A549 (cell line): ENCODE results near the gene VPS50.

ENCODE experiments used
- EP300 ChIP-seq, 2 experiments: fragments of >200 bp; sonication (Bioruptor Twin); formaldehyde crosslinking; IDR thresholded peaks; 2 replicates in 1 of 2; 3 replicates in 1 of 2; pipeline ENCODE4 v1.6.1; 2016 to 2017
- POLR2AphosphoS2 ChIP-seq: conservative IDR thresholded peaks from 2 replicates; pipeline ENCODE4 v1.6.1; 2012; ENCODE audit warnings: low read length, improper control_type of control experiment, inconsistent platforms
- TF ChIP-seq, protein P1 (sequence below): fragments of 200-600 bp; sonication (generic); IDR thresholded peaks from 2 replicates; pipeline ENCODE4 v1.6.1; 2016; ENCODE audit warnings: antibody characterized with exemption, mild to moderate bottlenecking, moderate library complexity

DNA sequence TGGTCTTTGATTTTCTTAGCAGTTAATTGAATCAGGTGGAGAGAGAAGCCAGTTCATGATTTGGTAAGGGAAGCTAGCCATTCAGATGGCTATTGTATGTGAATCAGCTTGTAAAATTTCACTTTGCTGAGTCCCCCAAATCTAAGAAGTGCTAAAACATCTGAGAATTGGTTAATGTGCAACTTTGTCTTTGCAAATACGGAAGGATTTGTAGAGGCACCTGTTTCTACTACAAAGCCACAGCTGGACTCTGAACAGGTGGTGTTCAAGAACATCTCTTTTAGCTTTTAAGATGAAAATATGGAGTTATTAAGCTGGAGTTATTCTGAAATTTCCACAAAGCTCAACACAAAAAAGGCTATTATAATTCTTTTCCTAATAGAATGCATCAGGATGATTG lies 132.6 kb downstream of the VPS50 start:
- TF ChIP-seq, protein P1, sequence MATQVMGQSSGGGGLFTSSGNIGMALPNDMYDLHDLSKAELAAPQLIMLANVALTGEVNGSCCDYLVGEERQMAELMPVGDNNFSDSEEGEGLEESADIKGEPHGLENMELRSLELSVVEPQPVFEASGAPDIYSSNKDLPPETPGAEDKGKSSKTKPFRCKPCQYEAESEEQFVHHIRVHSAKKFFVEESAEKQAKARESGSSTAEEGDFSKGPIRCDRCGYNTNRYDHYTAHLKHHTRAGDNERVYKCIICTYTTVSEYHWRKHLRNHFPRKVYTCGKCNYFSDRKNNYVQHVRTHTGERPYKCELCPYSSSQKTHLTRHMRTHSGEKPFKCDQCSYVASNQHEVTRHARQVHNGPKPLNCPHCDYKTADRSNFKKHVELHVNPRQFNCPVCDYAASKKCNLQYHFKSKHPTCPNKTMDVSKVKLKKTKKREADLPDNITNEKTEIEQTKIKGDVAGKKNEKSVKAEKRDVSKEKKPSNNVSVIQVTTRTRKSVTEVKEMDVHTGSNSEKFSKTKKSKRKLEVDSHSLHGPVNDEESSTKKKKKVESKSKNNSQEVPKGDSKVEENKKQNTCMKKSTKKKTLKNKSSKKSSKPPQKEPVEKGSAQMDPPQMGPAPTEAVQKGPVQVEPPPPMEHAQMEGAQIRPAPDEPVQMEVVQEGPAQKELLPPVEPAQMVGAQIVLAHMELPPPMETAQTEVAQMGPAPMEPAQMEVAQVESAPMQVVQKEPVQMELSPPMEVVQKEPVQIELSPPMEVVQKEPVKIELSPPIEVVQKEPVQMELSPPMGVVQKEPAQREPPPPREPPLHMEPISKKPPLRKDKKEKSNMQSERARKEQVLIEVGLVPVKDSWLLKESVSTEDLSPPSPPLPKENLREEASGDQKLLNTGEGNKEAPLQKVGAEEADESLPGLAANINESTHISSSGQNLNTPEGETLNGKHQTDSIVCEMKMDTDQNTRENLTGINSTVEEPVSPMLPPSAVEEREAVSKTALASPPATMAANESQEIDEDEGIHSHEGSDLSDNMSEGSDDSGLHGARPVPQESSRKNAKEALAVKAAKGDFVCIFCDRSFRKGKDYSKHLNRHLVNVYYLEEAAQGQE, result no peak
- no peak for TF ChIP-seq EP300 (IDR thresholded peaks at IDR 0.05)
- TF ChIP-seq POLR2AphosphoS2, result no peak
